ENCODE measurements around the gene ALLC. TPM values are rescaled to one million over a fixed set of nuclear protein-coding genes. Genes with fewer than 3 reads are reported as not detected.

Gene ALLC
- total and polyA plus RNA-seq, 2 experiments from 2014 or later = not detected

- ATAC-seq = no peak; the same call in 2 of the 3 replicates
- Histone ChIP-seq H3K4me1 (ENCODE audit: insufficient read depth) (no peaks in the 10 kb centered on the region), H3K4me3 (no peak overlapping the region), H3F3A (replicated peaks; ENCODE audit: low read depth) (no peaks in the 10 kb centered on the region), H4K20me1 (replicated peaks; ENCODE audit: insufficient read depth) (no peaks in the 10 kb centered on the region), H3K36me3 (ENCODE audit: insufficient read depth) (no peaks in the 10 kb centered on the region), H3K27me3 (ENCODE audit: insufficient read depth) (no peaks in the 10 kb centered on the region), H2AFZ (peak overlapping the region; percentile 56; the same call in 1 of the 2 replicates), H3K9me2 (ENCODE audit: insufficient read depth) (no peaks in the 10 kb centered on the region), H3K79me2 (replicated peaks; ENCODE audit: insufficient read depth) (no peaks in the 10 kb centered on the region), H3K4me2 (no peak overlapping the region), H3K27ac (ENCODE audit: low read depth) (no peak overlapping the region)
- DNase-seq (ENCODE audit: low spot score) = no peak
- Mint-ChIP-seq H3K27me3 (ENCODE audit: insufficient read depth, low read depth, poor library complexity) (peaks cover 3% of the 10 kb centered on the region), H3K36me3 (ENCODE audit: low read depth) (peaks cover 7% of the 10 kb centered on the region; the same call in 2 of the 3 replicates), H3K4me3 (no peak overlapping the region), H3K27ac (no peak overlapping the region), H3K9me3 (peaks cover 18% of the 10 kb centered on the region), H3K4me1 (no peaks in the 10 kb centered on the region; the same call in 1 of the 3 replicates)
- TF ChIP-seq STAT1 (IDR thresholded peaks at IDR 0.05; ENCODE audit: unreplicated experiment) (no peak), JUNB (IDR thresholded peaks at IDR 0.05; ENCODE audit: unreplicated experiment) (no peak), CTCF (conservative IDR thresholded peaks at IDR 0.05; ENCODE audit: low read depth in 2 of 2) (no peak), REST (IDR thresholded peaks at IDR 0.05; ENCODE audit: unreplicated experiment) (no peak), EZH2 (IDR thresholded peaks at IDR 0.05; ENCODE audit: low read depth, unreplicated experiment) (no peak), NANOG (IDR thresholded peaks at IDR 0.05; ENCODE audit: borderline replicate concordance) (no peak), POLR2AphosphoS5 (IDR thresholded peaks at IDR 0.05; ENCODE audit: low read depth) (no peak), ZNF331 (CRISPR knock-in tag; IDR thresholded peaks at IDR 0.05; ENCODE audit: low read depth) (no peak), CREB1 (CRISPR knock-in tag; IDR thresholded peaks at IDR 0.05; ENCODE audit: low read depth) (no peak), EZH2phosphoT487 (IDR thresholded peaks at IDR 0.05; ENCODE audit: unreplicated experiment) (no peak), ZNF462 (CRISPR knock-in tag; IDR thresholded peaks at IDR 0.05) (no peak), ZNF114 (CRISPR knock-in tag; IDR thresholded peaks at IDR 0.05) (no peak)
- TF ChIP-seq, protein P1, sequence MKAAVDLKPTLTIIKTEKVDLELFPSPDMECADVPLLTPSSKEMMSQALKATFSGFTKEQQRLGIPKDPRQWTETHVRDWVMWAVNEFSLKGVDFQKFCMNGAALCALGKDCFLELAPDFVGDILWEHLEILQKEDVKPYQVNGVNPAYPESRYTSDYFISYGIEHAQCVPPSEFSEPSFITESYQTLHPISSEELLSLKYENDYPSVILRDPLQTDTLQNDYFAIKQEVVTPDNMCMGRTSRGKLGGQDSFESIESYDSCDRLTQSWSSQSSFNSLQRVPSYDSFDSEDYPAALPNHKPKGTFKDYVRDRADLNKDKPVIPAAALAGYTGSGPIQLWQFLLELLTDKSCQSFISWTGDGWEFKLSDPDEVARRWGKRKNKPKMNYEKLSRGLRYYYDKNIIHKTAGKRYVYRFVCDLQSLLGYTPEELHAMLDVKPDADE (IDR thresholded peaks at IDR 0.05) = no peak
These were observed 46.4 kb upstream of the ALLC start for GRCh38 chr2:3611589-3611988.

Data from GM23338 (cell line).